ENCODE measurements around the gene RAD54L. TPM values are rescaled to one million over a fixed set of nuclear protein-coding genes. Genes with fewer than 3 reads are reported as not detected.
"Not testable (repeated sequence)": the region's sequence is repeated elsewhere in the genome, so short reads cannot be mapped to it uniquely, and the experiment has no call there.

Gene RAD54L
- total RNA-seq, 4 donors from 2014 or later, result 1.2 TPM; not detected in 3

- Histone ChIP-seq H3K27ac (replicated peaks in 1 of 4) (no peak overlapping the region), H3K36me3 (peaks cover 0 to 16% (median 7%) of the 10 kb centered on the region in 4 donors), H3K4me1 (peaks cover 8 to 11% (median 10%) of the 10 kb centered on the region in 4 donors), H3K9me3 (no peaks in the 10 kb centered on the region), H3K27me3 (no peaks in the 10 kb centered on the region), H3K4me3 (no peak overlapping the region)
- TF ChIP-seq POLR2A (IDR thresholded peaks at IDR 0.05; ENCODE audit: low read depth) (no peak), POLR2AphosphoS5 (IDR thresholded peaks at IDR 0.05) (no peak), EP300 (IDR thresholded peaks at IDR 0.05) (no peak), CTCF (IDR thresholded peaks at IDR 0.05) (no peak)
- DNase-seq (ENCODE audit: extremely low spot score), result no peak
- intact Hi-C loops (cut with DNase I), result loop anchor here (5.0 kb wide), 2 partner anchors 39 to 184 kb away; no protein-coding TSS in a partner anchor
- 85% methylated on average over 3 of the region's 3 CpGs for WGBS
Observed at GRCh38 chr1:46220808-46221207, 26.8 kb upstream of the RAD54L start.

DNA sequence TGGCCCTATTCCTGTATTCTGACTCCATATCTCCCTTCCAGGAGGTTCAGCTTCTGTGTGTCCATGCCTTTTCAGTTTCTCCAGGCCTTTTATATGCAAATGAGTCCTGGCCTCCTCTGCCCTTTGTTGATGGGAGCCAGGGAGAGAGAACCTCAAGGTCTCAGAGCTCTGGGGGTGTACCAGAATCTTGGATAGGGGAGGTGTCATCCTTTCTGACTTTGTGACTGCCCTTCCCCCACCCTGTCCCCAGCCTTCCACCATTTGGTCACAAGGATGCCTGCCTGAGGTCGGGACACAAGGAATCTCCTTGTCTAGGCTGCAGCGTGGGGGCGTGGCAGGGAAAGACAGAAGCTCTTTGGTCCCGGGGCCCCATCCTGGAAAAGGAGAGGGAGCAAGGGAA, 25.8 kb upstream of the RAD54L start:
- intact Hi-C loops (cut with DNase I), result loop anchor here (5.0 kb wide), 2 partner anchors 39 to 184 kb away; no protein-coding TSS in a partner anchor
- no peaks in the 10 kb centered on the region for H3K9me3 ChIP-seq
- no peak for DNase-seq (ENCODE audit: extremely low spot score)

DNA sequence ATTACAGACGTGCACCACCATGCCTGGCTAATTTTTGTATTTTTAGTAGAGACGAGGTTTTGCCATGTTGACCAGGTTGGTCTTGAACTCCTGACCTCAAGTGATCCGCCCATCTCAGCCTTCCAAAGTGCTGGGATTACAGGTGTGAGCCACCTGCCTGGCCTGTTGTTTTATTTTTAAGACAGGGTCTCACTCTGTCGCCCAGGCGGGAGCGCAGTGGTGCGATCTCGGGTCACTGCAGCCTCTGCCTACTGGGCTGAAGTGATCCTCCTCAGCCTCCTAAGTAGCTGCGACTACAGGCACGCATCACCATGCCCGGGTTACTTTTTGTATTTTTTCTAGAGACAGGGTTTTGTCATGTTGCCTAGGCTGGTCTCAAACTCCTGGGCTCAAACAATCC, 24.5 kb upstream of the RAD54L start:
- not testable (repeated sequence) for H3K9me3 ChIP-seq; H3K27me3 ChIP-seq; DNase-seq (ENCODE audit: extremely low spot score); H3K4me3 ChIP-seq
- H3K27ac ChIP-seq (replicated peaks in 1 of 4), result peak overlapping the region in 1 of 4 donors; percentile 4
- peaks cover 0 to 16% (median 7%) of the 10 kb centered on the region in 4 donors for H3K36me3 ChIP-seq
- WGBS, result 86% methylated on average over 11 of the region's 11 CpGs
- H3K4me1 ChIP-seq, result peaks cover 8 to 11% (median 10%) of the 10 kb centered on the region in 4 donors
- intact Hi-C loops (cut with DNase I), result loop anchor here (5.0 kb wide), 2 partner anchors 41 to 186 kb away; no protein-coding TSS in a partner anchor

More for the DNA sequence above, 25.8 kb upstream of the RAD54L start:
- 57% methylated on average over 4 of the region's 4 CpGs for WGBS
- H3K27ac ChIP-seq (replicated peaks in 1 of 4), result peak overlapping the region in 3 of 4 donors; percentile 8 to 36 (median 9)
- no peak overlapping the region for H3K4me3 ChIP-seq
- H3K36me3 ChIP-seq, result peaks cover 0 to 16% (median 7%) of the 10 kb centered on the region in 4 donors
- peaks cover 8 to 11% (median 10%) of the 10 kb centered on the region in 4 donors for H3K4me1 ChIP-seq
- no peak for TF ChIP-seq CTCF (IDR thresholded peaks at IDR 0.05)
- no peak for TF ChIP-seq POLR2A (IDR thresholded peaks at IDR 0.05; ENCODE audit: low read depth)
- no peak for TF ChIP-seq EP300 (IDR thresholded peaks at IDR 0.05)
- TF ChIP-seq POLR2AphosphoS5 (IDR thresholded peaks at IDR 0.05), result no peak
- H3K27me3 ChIP-seq, result no peaks in the 10 kb centered on the region

DNA sequence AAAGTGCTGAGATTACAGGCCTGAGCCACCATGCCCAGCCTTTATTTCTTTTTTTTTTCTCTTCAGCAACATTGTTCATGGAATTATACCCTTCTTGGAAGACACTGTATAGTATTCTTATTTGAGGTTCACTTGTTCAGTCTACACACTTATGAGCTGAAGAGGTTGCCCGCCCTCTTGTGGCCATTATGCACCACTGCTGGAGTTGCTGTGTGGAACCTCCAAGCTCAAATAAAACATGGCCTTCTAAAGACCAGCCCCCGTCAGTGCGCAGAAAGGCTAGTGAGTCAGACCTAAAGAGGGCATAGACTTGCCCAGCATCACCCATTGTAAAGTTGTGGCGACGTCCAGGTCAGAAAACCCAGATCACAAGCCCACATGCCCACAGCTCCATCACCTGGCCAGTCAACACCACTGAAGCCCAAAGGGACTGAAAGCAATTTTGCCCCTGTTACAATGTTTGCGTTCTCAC, 24.1 kb upstream of the RAD54L start:
- intact Hi-C loops (cut with DNase I), result loop anchor here (5.0 kb wide), 2 partner anchors 41 to 186 kb away; no protein-coding TSS in a partner anchor
- Histone ChIP-seq H3K27me3 (no peaks in the 10 kb centered on the region), H3K4me1 (peaks cover 8 to 11% (median 10%) of the 10 kb centered on the region in 4 donors), H3K36me3 (peaks cover 0 to 16% (median 7%) of the 10 kb centered on the region in 4 donors), H3K9me3 (no peaks in the 10 kb centered on the region), H3K4me3 (no peak overlapping the region), H3K27ac (replicated peaks in 1 of 4) (no peak overlapping the region)
- 10% methylated on average over 5 of the region's 6 CpGs for WGBS
- TF ChIP-seq POLR2AphosphoS5 (IDR thresholded peaks at IDR 0.05), result peak in 1 of 2 donors; percentile 25
- peak; percentile 86 to 92 (median 86) for TF ChIP-seq CTCF (IDR thresholded peaks at IDR 0.05)
- TF ChIP-seq EP300 (IDR thresholded peaks at IDR 0.05), result no peak
- no peak for DNase-seq (ENCODE audit: extremely low spot score)

GRCh38 chr1:46224966-46225365, 22.6 kb upstream of the RAD54L start:
- intact Hi-C loops (cut with DNase I), result loop anchor here (5.0 kb wide), 2 partner anchors 43 to 188 kb away; no protein-coding TSS in a partner anchor

GRCh38 chr1:46231231-46231630, 16.3 kb upstream of the RAD54L start:
- H3K36me3 ChIP-seq; H3K27me3 ChIP-seq; intact Hi-C loops (cut with DNase I); H3K27ac ChIP-seq (replicated peaks in 1 of 4); H3K9me3 ChIP-seq; H3K4me3 ChIP-seq; H3K4me1 ChIP-seq; DNase-seq (ENCODE audit: extremely low spot score): not testable (repeated sequence)
- 99% methylated on average over 3 of the region's 3 CpGs for WGBS

More at GRCh38 chr1:46224966-46225365, 22.6 kb upstream of the RAD54L start:
- Histone ChIP-seq H3K27me3 (no peaks in the 10 kb centered on the region), H3K36me3 (peaks cover 0 to 10% (median 5%) of the 10 kb centered on the region in 4 donors), H3K9me3 (no peaks in the 10 kb centered on the region), H3K27ac (replicated peaks in 1 of 4) (no peak overlapping the region), H3K4me1 (peaks cover 8 to 11% (median 10%) of the 10 kb centered on the region in 4 donors), H3K4me3 (no peak overlapping the region)
- TF ChIP-seq POLR2AphosphoS5 (IDR thresholded peaks at IDR 0.05) (no peak), CTCF (IDR thresholded peaks at IDR 0.05) (no peak), EP300 (IDR thresholded peaks at IDR 0.05) (no peak), POLR2A (IDR thresholded peaks at IDR 0.05; ENCODE audit: low read depth) (no peak)
- DNase-seq (ENCODE audit: extremely low spot score), result no peak
- 90% methylated on average over 4 of the region's 4 CpGs for WGBS

Data from esophagus muscularis mucosa (tissue), 4 donors.